SK-N-SH (cell line): ENCODE data around the gene FBLIM1. TPM values are rescaled to one million over a fixed set of nuclear protein-coding genes. Genes with fewer than 3 reads are reported as not detected.

Source experiments
- CTCF ChIA-PET: fragments of 300-600, 350-600 bp; formaldehyde crosslinking; extraction: SDS; loops from one replicate; lab custom pipeline; 2021; lab: Yijun Ruan, JAX
- POLR2A ChIA-PET: fragments of 350-600 bp; sonication (Branson Sonifier 250); formaldehyde crosslinking; extraction: SDS; loops from one replicate; lab custom pipeline; 2020; ENCODE audit warnings: antibody characterized with exemption, inconsistent platforms; lab: Yijun Ruan, JAX
- DNase-seq: peaks from one replicate; pipeline ENCODE4 v3.0.0; 2012
- H2AFZ ChIP-seq: fragments of 200-600 bp; sonication (generic); 2 replicates; pipeline ENCODE4 v1.8.1; 2016; ENCODE audit warnings: antibody characterized with exemption, mild to moderate bottlenecking, low read depth
- H3F3A ChIP-seq: fragments of 200-600 bp; sonication (generic); replicated peaks from 2 replicates; pipeline ENCODE3; 2016; ENCODE audit warnings: antibody characterized with exemption, mild to moderate bottlenecking; ENCODE audit not compliant: insufficient read depth
- H3K27ac ChIP-seq, 2 experiments: fragments of 200-500 bp in 1 of 2; fragments of 200-600 bp in 1 of 2; sonication (Bioruptor generic) in 1 of 2; sonication (generic), shearing (Covaris generic) in 1 of 2; 2 replicates each; pipeline versions ENCODE4 v1.5.1 to v1.6.1; 2014 to 2016; ENCODE audit warnings: low read depth in 2 of 2, inconsistent platforms in 1 of 2, low read length in 1 of 2, mild to moderate bottlenecking in 1 of 2, mixed read lengths in 1 of 2
- H3K27me3 ChIP-seq: fragments of 200-600 bp; sonication (generic), shearing (Covaris generic); 2 replicates; pipeline ENCODE4 v1.6.1; 2016; ENCODE audit warnings: mixed run types; ENCODE audit not compliant: insufficient read depth
- H3K36me3 ChIP-seq, 2 experiments: fragments of 200-500 bp in 1 of 2; fragments of 200-600 bp in 1 of 2; sonication (Bioruptor generic) in 1 of 2; sonication (generic) in 1 of 2; replicated peaks in 1 of 2; 2 replicates each; pipeline versions ENCODE3 to v1.5.1; 2014 to 2016; ENCODE audit warnings: low read length in 1 of 2, mild to moderate bottlenecking in 1 of 2; ENCODE audit not compliant: insufficient read depth in 2 of 2, control insufficient read depth in 1 of 2
- H3K4me1 ChIP-seq, 2 experiments: fragments of 200-500 bp in 1 of 2; fragments of 200-600 bp in 1 of 2; sonication (Bioruptor generic) in 1 of 2; sonication (generic), shearing (Covaris generic) in 1 of 2; 2 replicates each; pipeline versions ENCODE4 v1.5.1 to v1.6.1; 2014 to 2016; ENCODE audit warnings: low read depth in 1 of 2, low read length in 1 of 2, mixed run types in 1 of 2; ENCODE audit not compliant: insufficient read depth in 2 of 2, control insufficient read depth in 1 of 2
- H3K4me2 ChIP-seq: fragments of 200-600 bp; sonication (generic), shearing (Covaris generic); 2 replicates; pipeline ENCODE4 v1.6.1; 2017; ENCODE audit warnings: mixed run types
- H3K4me3 ChIP-seq, 2 experiments: fragments of 200-500 bp in 1 of 2; fragments of 200-600 bp in 1 of 2; sonication (Bioruptor generic) in 1 of 2; sonication (generic), shearing (Covaris generic) in 1 of 2; 2 replicates each; pipeline versions ENCODE4 v1.5.1 to v1.8.1; 2014 to 2016; ENCODE audit warnings: low read depth in 2 of 2, inconsistent platforms in 1 of 2, low read length in 1 of 2, mild to moderate bottlenecking in 1 of 2, mixed read lengths in 1 of 2, moderate library complexity in 1 of 2
- H3K79me2 ChIP-seq: fragments of 200-600 bp; sonication (generic); 2 replicates; pipeline ENCODE4 v1.8.1; 2017; ENCODE audit warnings: mild to moderate bottlenecking; ENCODE audit not compliant: insufficient read depth
- H3K9ac ChIP-seq: fragments of 200-600 bp; sonication (generic); 2 replicates; pipeline ENCODE4 v1.6.1; 2017; ENCODE audit warnings: mixed run types
- H3K9me2 ChIP-seq: fragments of 200-600 bp; sonication (generic); 2 replicates; pipeline ENCODE4 v1.6.1; 2017; ENCODE audit warnings: mixed run types
- H3K9me3 ChIP-seq: fragments of 200-600 bp; sonication (generic); 2 replicates; pipeline ENCODE4 v1.6.1; 2017; ENCODE audit warnings: mixed run types, mild to moderate bottlenecking, moderate library complexity
- H4K20me1 ChIP-seq: fragments of 200-600 bp; sonication (generic); 2 replicates; pipeline ENCODE4 v1.6.1; 2017; ENCODE audit warnings: mild to moderate bottlenecking, mixed run types; ENCODE audit not compliant: insufficient read depth
- CHD2 ChIP-seq: fragments of 150-350 bp; IDR thresholded peaks from 2 replicates; pipeline ENCODE4 v1.6.1; 2018; ENCODE audit warnings: low read length; ENCODE audit not compliant: partially characterized antibody
- ELF1 ChIP-seq: IDR thresholded peaks from 2 replicates; pipeline ENCODE4 v1.4.0; 2012
- EP300 ChIP-seq, 2 experiments: IDR thresholded peaks; 2 replicates each; pipeline versions ENCODE4 v1.4.0 to v1.6.1; 2012; ENCODE audit warnings: borderline replicate concordance in 1 of 2, low read depth in 1 of 2, low read length in 1 of 2
- FOSL2 ChIP-seq: IDR thresholded peaks from 2 replicates; pipeline ENCODE4 v1.4.0; 2012; ENCODE audit warnings: low read depth, mild to moderate bottlenecking, moderate library complexity, borderline replicate concordance
- FOXJ3 ChIP-seq: sonication (generic); formaldehyde crosslinking; IDR thresholded peaks from 2 replicates; pipeline ENCODE4 v1.5.1; 2020; ENCODE audit warnings: mild to moderate bottlenecking, missing genetic modification reagents
- GABPA ChIP-seq: IDR thresholded peaks from 2 replicates; pipeline ENCODE4 v1.4.0; 2012; ENCODE audit warnings: low read depth, mild to moderate bottlenecking
- GATA2 ChIP-seq: sonication (generic); formaldehyde crosslinking; IDR thresholded peaks from 2 replicates; pipeline ENCODE4 v1.5.0; 2020; ENCODE audit warnings: mild to moderate bottlenecking, missing genetic modification reagents
- JUND ChIP-seq: IDR thresholded peaks from 2 replicates; pipeline ENCODE4 v1.4.0; 2012
- MAX ChIP-seq: IDR thresholded peaks from 2 replicates; pipeline ENCODE4 v1.4.0; 2012; ENCODE audit warnings: low read depth
- POLR2AphosphoS5 ChIP-seq: IDR thresholded peaks from 2 replicates; pipeline ENCODE4 v1.6.1; 2012; ENCODE audit warnings: low read depth, low read length
- RCOR1 ChIP-seq: fragments of 150-350 bp; IDR thresholded peaks from 2 replicates; pipeline ENCODE4 v1.6.1; 2017; ENCODE audit warnings: antibody characterized with exemption, low read length
- SIN3A ChIP-seq: IDR thresholded peaks from 2 replicates; pipeline ENCODE4 v1.6.1; 2012; ENCODE audit warnings: low read depth, mild to moderate bottlenecking, low read length, moderate library complexity, borderline replicate concordance
- TCF12 ChIP-seq: IDR thresholded peaks from 2 replicates; pipeline ENCODE4 v1.4.0; 2012
- YY1 ChIP-seq: IDR thresholded peaks from 2 replicates; pipeline ENCODE4 v1.4.0; 2012; ENCODE audit warnings: low read depth, mild to moderate bottlenecking
- WGBS: methylation state at CpG from one replicate; pipeline ENCODE4 v1.1.6; 2017; ENCODE audit warnings: low lambda C conversion rate; 5-methylcytosine and 5-hydroxymethylcytosine counted together
- polyA plus RNA-seq, 3 experiments: library from polyadenylated mRNA; depleted of rRNA; stranded (reverse); fragments of >200 nt; gene quantifications; 2 replicates each; pipeline ENCODE4 v1.2.3, GENCODE V29; 2012
- TF ChIP-seq, protein P1 (sequence below): fragments of 200-600 bp; sonication (generic); IDR thresholded peaks from 2 replicates; pipeline ENCODE4 v1.6.1; 2017; ENCODE audit warnings: antibody characterized with exemption, mild to moderate bottlenecking, moderate library complexity

FBLIM1 gene
- polyA plus RNA-seq, 1 of the 3 experiments (the other 2 are of a cell fraction), result 89.8 TPM

DNA sequence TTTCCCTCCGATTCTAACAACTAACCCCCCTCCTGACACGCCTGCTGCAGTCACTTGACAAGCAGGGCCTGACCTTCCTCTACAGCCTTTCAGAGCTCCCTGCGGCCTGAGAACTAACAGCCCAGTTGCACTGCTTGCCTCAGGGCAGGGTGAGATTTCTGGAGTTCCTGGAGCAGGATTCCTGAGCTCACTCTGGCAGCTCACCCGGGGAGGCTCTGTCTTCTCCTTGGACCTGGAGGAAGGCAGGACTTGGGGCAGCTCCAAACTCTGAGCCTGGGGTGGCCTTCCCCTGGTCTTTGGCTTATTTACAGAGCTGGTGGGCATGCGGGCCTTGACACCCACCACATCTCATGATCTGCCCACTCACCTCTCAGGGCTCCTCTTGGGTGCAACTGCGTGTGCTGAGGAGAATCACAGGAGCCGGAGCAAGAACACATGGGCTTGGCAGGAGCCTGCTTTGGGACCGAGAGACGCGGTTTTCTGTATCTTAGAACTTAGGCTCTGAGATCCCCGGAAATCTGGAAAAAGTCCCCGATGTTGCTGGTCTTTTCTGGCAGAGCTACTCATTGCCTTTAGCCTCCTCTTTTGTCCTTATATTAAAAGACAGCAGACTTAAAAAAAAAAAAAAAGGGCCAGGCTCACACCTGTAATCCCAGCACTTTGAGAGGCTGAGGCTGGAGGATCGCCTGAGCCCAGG is 35.6 kb upstream of the FBLIM1 start:
- no peak for TF ChIP-seq FOSL2
- no peak for TF ChIP-seq CHD2
- no peak for TF ChIP-seq GABPA
- TF ChIP-seq GATA2 (CRISPR knock-in tag), result no peak
- no peak for TF ChIP-seq EP300 (IDR thresholded peaks at IDR 0.05; ENCODE audit: borderline replicate concordance in 1 of 2, low read depth in 1 of 2, low read length in 1 of 2)
- TF ChIP-seq, protein P1, sequence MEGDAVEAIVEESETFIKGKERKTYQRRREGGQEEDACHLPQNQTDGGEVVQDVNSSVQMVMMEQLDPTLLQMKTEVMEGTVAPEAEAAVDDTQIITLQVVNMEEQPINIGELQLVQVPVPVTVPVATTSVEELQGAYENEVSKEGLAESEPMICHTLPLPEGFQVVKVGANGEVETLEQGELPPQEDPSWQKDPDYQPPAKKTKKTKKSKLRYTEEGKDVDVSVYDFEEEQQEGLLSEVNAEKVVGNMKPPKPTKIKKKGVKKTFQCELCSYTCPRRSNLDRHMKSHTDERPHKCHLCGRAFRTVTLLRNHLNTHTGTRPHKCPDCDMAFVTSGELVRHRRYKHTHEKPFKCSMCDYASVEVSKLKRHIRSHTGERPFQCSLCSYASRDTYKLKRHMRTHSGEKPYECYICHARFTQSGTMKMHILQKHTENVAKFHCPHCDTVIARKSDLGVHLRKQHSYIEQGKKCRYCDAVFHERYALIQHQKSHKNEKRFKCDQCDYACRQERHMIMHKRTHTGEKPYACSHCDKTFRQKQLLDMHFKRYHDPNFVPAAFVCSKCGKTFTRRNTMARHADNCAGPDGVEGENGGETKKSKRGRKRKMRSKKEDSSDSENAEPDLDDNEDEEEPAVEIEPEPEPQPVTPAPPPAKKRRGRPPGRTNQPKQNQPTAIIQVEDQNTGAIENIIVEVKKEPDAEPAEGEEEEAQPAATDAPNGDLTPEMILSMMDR, result no peak
- no peak for TF ChIP-seq YY1
- TF ChIP-seq MAX, result no peak
- TF ChIP-seq TCF12, result no peak
- no peak for TF ChIP-seq POLR2AphosphoS5
- no peak for TF ChIP-seq SIN3A
- no peak for DNase-seq

DNA sequence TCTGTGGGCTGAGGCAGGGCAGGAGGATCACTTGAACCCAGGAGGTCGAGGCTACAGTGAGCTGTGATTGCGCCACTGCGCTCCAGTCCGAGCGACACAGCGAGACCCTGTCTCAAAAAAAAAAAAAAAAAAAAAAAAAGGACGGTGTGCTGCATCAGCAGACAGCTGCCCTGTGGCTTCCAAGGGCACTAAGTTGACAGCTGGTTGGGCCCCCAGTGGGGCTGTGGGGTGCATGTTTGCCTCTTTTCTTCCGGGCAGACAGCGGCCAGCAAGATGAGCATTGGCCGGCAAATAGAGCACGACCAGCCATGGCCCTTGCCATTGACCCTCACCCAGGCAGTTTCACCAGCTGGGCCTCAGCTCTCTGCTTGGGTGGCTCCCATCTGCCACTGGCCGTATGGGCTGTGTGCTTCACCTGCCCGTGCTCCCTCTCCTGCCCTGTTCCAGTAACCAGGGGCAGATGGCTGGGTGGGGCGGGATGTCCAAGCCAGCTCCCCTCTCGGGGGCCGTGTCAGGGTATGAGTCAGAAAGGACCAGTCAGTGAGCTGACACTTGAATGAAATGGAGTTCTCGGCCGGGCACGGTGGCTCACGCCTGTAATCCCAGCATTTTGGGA is 34.9 kb upstream of the FBLIM1 start:
- H3K27ac ChIP-seq, result no peak overlapping the region
- no peaks in the 10 kb centered on the region for H3F3A ChIP-seq
- H3K4me3 ChIP-seq, result no peak overlapping the region
- no peaks in the 10 kb centered on the region for H3K9me3 ChIP-seq
- no peak overlapping the region for H3K9ac ChIP-seq
- WGBS, result 95% methylated on average over 11 of the region's 20 CpGs
- H2AFZ ChIP-seq, result no peak overlapping the region
- ChIA-PET POLR2A (interaction anchor here (0.7 to 1.2 kb wide), 2 partner anchors 15 to 121 kb away, joined by 3 read pairs; no protein-coding TSS in a partner anchor), CTCF (interaction anchor here (1.1 to 1.2 kb wide), 3 partner anchors 12 to 68 kb away, joined by 3 to 4 read pairs (median 3); no protein-coding TSS in a partner anchor)
- H3K4me1 ChIP-seq, result no peaks in the 10 kb centered on the region
- H3K27me3 ChIP-seq, result no peaks in the 10 kb centered on the region
- TF ChIP-seq RCOR1 (no peak), YY1 (no peak), FOSL2 (no peak), FOXJ3 (no peak), JUND (no peak), EP300 (IDR thresholded peaks at IDR 0.05; ENCODE audit: borderline replicate concordance in 1 of 2, low read depth in 1 of 2, low read length in 1 of 2) (no peak), ELF1 (no peak), SIN3A (no peak)
- TF ChIP-seq, protein P1, result no peak
- no peaks in the 10 kb centered on the region for H3K9me2 ChIP-seq
- H4K20me1 ChIP-seq, result no peaks in the 10 kb centered on the region
- no peak for DNase-seq
- H3K4me2 ChIP-seq, result no peak overlapping the region
- H3K79me2 ChIP-seq, result no peaks in the 10 kb centered on the region
- H3K36me3 ChIP-seq, result peaks cover 0 to 72% of the 10 kb centered on the region in 2 experiments

More for the DNA sequence above, 35.6 kb upstream of the FBLIM1 start:
- POLR2A ChIA-PET, result interaction anchor here (0.7 to 1.2 kb wide), 2 partner anchors 15 to 16 kb away, joined by 3 to 4 read pairs; no protein-coding TSS in a partner anchor
- Histone ChIP-seq H3K79me2 (no peaks in the 10 kb centered on the region), H3K9me3 (no peaks in the 10 kb centered on the region), H3K4me1 (no peaks in the 10 kb centered on the region), H2AFZ (no peak overlapping the region), H3K9ac (no peak overlapping the region), H3K27me3 (no peaks in the 10 kb centered on the region), H3F3A (no peaks in the 10 kb centered on the region), H3K9me2 (no peaks in the 10 kb centered on the region), H3K4me3 (no peak overlapping the region), H3K4me2 (no peak overlapping the region), H3K36me3 (peaks cover 2 to 70% of the 10 kb centered on the region in 2 experiments), H3K27ac (no peak overlapping the region), H4K20me1 (no peaks in the 10 kb centered on the region)
- 88% methylated on average over 11 of the region's 13 CpGs for WGBS
- CTCF ChIA-PET, result interaction anchor here (0.6 to 1.2 kb wide), 4 partner anchors 11 to 69 kb away, joined by 3 to 4 read pairs (median 3); no protein-coding TSS in a partner anchor
